ENCODE results near the gene C20orf202.

DNA sequence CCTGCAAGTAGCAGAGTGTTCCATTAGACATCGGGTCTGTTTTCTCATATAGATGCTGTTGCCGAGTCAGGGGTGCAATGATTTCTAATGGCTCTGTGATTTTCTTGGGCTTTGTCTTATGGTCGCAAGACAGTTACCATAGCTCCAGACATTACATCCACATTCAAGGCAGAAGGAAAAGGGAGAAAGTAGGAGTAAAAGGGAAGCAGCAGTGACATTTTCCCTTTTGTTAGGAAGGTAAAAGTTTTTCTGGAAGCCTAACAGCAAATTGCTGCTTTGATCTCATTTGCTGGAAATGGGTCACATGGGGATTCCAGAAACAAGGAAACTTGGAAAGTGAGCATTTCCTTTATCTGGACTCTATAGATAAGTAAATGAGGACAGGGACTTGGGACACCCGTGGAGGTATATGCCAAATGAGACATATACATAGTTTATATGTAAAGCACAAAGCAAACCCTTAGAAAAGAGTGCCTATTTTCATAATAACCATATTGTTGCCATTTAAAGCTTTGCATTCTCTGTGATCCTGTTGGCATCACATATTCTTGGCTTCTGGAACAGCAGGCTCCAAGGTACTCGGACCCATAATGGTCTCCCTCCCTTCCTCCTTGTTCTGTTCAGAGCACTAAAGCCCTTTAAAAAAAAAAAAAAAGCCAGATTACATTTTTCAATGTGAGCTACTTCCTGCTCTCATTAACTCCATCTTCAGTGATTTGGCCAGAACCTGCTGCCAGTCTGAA, at the start of gene C20orf202:
- TF ChIP-seq, protein P1, sequence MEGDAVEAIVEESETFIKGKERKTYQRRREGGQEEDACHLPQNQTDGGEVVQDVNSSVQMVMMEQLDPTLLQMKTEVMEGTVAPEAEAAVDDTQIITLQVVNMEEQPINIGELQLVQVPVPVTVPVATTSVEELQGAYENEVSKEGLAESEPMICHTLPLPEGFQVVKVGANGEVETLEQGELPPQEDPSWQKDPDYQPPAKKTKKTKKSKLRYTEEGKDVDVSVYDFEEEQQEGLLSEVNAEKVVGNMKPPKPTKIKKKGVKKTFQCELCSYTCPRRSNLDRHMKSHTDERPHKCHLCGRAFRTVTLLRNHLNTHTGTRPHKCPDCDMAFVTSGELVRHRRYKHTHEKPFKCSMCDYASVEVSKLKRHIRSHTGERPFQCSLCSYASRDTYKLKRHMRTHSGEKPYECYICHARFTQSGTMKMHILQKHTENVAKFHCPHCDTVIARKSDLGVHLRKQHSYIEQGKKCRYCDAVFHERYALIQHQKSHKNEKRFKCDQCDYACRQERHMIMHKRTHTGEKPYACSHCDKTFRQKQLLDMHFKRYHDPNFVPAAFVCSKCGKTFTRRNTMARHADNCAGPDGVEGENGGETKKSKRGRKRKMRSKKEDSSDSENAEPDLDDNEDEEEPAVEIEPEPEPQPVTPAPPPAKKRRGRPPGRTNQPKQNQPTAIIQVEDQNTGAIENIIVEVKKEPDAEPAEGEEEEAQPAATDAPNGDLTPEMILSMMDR (IDR thresholded peaks at IDR 0.05; ENCODE audit: insufficient read depth, low read depth, low read length), result no peak
- no peak for TF ChIP-seq EZH2 (IDR thresholded peaks at IDR 0.05; ENCODE audit: insufficient read depth, low read length)

Data from astrocyte (in vitro differentiated cells and primary cell).